Measurements from ENCODE around the gene STYXL1. TPM values are rescaled to one million over a fixed set of nuclear protein-coding genes. Genes with fewer than 3 reads are reported as not detected.

Gene STYXL1
- total and polyA plus RNA-seq, 2 experiments from 2014 or later, result 42.5 to 54.7 TPM

DNA sequence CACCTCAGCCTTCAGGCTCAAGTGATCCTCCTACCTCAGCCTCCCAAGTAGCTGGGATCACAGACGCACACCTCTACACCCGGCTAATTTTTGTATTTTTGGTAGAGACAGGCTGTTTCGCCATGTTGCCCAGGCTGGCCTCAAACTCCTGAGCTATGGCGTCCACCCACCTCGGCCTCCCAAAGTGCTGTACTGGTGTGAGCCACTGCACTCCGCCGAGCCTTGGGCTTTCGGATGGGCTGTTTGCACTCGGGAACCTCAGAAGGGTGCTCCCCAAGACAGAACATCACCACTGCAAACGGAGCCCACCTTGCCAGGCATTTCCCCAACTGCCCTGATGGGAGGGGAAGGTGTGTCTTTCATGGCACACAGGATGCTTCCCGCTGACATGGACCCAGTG, 80.7 kb downstream of the STYXL1 start:
- WGBS, 2 experiments (ENCODE audit: low coverage in 1 of 2, low lambda C conversion rate in 2 of 2, missing lambda C conversion rate in 2 of 2), result 65 to 69% methylated on average over 11 of the region's 11 CpGs
- Histone ChIP-seq H3K9ac (peak overlapping the region; percentile 59; the same call in 1 of the 2 replicates), H2AFZ (peak overlapping the region; percentile 36; the same call in 1 of the 2 replicates), H3K27ac (no peak overlapping the region), H3K27me3 (replicated peaks; ENCODE audit: insufficient read depth) (no peaks in the 10 kb centered on the region), H3K36me3 (ENCODE audit: low read depth) (no peaks in the 10 kb centered on the region), H3K79me2 (ENCODE audit: insufficient read depth) (0 out of 2 replicates have a peak, but pooled peaks cover 4% of the 10 kb centered on the region), H3K9me3 (ENCODE audit: low read depth) (no peaks in the 10 kb centered on the region), H3F3A (ENCODE audit: insufficient read depth) (peaks cover 15% of the 10 kb centered on the region; the same call in 1 of the 2 replicates), H3K9me2 (ENCODE audit: insufficient read depth) (no peaks in the 10 kb centered on the region), H4K20me1 (ENCODE audit: insufficient read depth) (no peaks in the 10 kb centered on the region), H3K4me1 (ENCODE audit: insufficient read depth) (peaks cover 22% of the 10 kb centered on the region), H3K4me2 (ENCODE audit: unreplicated experiment) (peak overlapping the region; percentile 51), H3K4me3 (no peak overlapping the region)
- no peak for DNase-seq
- in situ Hi-C loops (cut with MboI), result no loop called here
- TF ChIP-seq EZH2phosphoT487 (IDR thresholded peaks at IDR 0.05; ENCODE audit: insufficient read depth, low read depth), result no peak
- TF ChIP-seq EZH2 (IDR thresholded peaks at IDR 0.05; ENCODE audit: insufficient read depth, poor library complexity, severe bottlenecking), result no peak

DNA sequence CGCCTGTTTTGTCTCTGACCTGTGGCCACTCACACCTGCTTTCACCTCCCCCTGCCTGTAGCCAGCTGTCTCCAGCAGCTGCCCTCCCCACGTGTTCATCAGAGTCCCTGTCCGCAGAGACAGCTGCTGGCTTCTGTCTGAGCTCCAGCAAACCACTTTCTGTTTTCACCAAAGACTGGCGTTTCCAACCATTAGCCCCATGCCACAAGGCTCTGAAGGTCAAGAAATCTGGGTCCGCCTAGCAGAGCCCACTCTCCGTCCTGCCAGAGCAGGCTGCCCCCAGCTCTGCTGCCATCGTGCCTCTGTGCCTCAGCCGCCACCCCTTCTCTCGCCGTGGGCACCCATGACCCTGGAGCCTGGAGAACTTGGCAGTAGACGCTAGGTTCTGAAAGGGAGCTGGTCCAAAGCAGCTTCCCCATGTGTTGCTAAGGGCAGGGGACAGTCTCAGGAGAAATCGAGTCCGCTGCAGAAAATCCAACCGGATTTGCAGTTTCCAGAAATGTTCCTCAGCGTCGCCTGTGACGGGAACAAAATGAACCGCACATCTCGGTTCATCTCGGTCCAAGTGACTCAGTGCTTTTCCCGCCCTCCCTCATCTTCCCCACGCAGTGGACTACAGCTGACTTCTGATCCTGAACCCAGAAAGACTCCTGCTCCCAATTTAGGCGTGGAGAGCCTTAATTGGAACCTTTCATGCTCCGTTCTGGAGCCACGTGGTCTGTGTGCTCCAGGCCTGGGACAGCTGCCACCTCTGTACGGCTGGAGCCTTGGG, 81.4 kb downstream of the STYXL1 start:
- Histone ChIP-seq H3K4me1 (ENCODE audit: insufficient read depth) (peaks cover 24% of the 10 kb centered on the region), H3K4me3 (peak overlapping the region; percentile 24; the same call in 1 of the 2 replicates), H3K79me2 (ENCODE audit: insufficient read depth) (0 out of 2 replicates have a peak, but pooled peaks cover 4% of the 10 kb centered on the region), H3K27ac (peak overlapping the region; percentile 45), H3K4me2 (ENCODE audit: unreplicated experiment) (peak overlapping the region; percentile 51), H4K20me1 (ENCODE audit: insufficient read depth) (no peaks in the 10 kb centered on the region), H3F3A (ENCODE audit: insufficient read depth) (peaks cover 18% of the 10 kb centered on the region; the same call in 1 of the 2 replicates), H3K36me3 (ENCODE audit: low read depth) (no peaks in the 10 kb centered on the region), H3K9me3 (ENCODE audit: low read depth) (no peaks in the 10 kb centered on the region), H3K27me3 (replicated peaks; ENCODE audit: insufficient read depth) (no peaks in the 10 kb centered on the region), H3K9me2 (ENCODE audit: insufficient read depth) (no peaks in the 10 kb centered on the region), H3K9ac (peak overlapping the region; percentile 59), H2AFZ (peak overlapping the region; percentile 36)
- TF ChIP-seq EZH2phosphoT487 (IDR thresholded peaks at IDR 0.05; ENCODE audit: insufficient read depth, low read depth), result no peak
- TF ChIP-seq EZH2 (IDR thresholded peaks at IDR 0.05; ENCODE audit: insufficient read depth, poor library complexity, severe bottlenecking), result no peak
- DNase-seq, result peak; percentile 80
- in situ Hi-C loops (cut with MboI), result no loop called here
- 11 to 15% methylated on average over 26 of the region's 26 CpGs for WGBS, 2 experiments (ENCODE audit: low coverage in 1 of 2, low lambda C conversion rate in 2 of 2, missing lambda C conversion rate in 2 of 2)

GRCh38 chr7:75965617-75966016, 82.2 kb downstream of the STYXL1 start:
- no peak overlapping the region for H3K9ac ChIP-seq
- H3K9me2 ChIP-seq (ENCODE audit: insufficient read depth), result no peaks in the 10 kb centered on the region
- peaks cover 24% of the 10 kb centered on the region for H3K4me1 ChIP-seq (ENCODE audit: insufficient read depth)
- 0 out of 2 replicates have a peak, but pooled peaks cover 4% of the 10 kb centered on the region for H3K79me2 ChIP-seq (ENCODE audit: insufficient read depth)
- H3K4me2 ChIP-seq (ENCODE audit: unreplicated experiment), result no peak overlapping the region
- peaks cover 18% of the 10 kb centered on the region; the same call in 1 of the 2 replicates for H3F3A ChIP-seq (ENCODE audit: insufficient read depth)
- H3K9me3 ChIP-seq (ENCODE audit: low read depth), result no peaks in the 10 kb centered on the region
- DNase-seq, result no peak
- H2AFZ ChIP-seq, result no peak overlapping the region
- TF ChIP-seq EZH2phosphoT487 (IDR thresholded peaks at IDR 0.05; ENCODE audit: insufficient read depth, low read depth), result no peak
- TF ChIP-seq EZH2 (IDR thresholded peaks at IDR 0.05; ENCODE audit: insufficient read depth, poor library complexity, severe bottlenecking), result no peak
- WGBS, 2 experiments (ENCODE audit: low coverage in 1 of 2, low lambda C conversion rate in 2 of 2, missing lambda C conversion rate in 2 of 2), result 89% methylated on average over 13 of the region's 13 CpGs
- in situ Hi-C loops (cut with MboI), result no loop called here
- no peak overlapping the region for H3K4me3 ChIP-seq
- H3K36me3 ChIP-seq (ENCODE audit: low read depth), result no peaks in the 10 kb centered on the region
- H3K27ac ChIP-seq, result no peak overlapping the region
- no peaks in the 10 kb centered on the region for H3K27me3 ChIP-seq (replicated peaks; ENCODE audit: insufficient read depth)
- no peaks in the 10 kb centered on the region for H4K20me1 ChIP-seq (ENCODE audit: insufficient read depth)

DNA sequence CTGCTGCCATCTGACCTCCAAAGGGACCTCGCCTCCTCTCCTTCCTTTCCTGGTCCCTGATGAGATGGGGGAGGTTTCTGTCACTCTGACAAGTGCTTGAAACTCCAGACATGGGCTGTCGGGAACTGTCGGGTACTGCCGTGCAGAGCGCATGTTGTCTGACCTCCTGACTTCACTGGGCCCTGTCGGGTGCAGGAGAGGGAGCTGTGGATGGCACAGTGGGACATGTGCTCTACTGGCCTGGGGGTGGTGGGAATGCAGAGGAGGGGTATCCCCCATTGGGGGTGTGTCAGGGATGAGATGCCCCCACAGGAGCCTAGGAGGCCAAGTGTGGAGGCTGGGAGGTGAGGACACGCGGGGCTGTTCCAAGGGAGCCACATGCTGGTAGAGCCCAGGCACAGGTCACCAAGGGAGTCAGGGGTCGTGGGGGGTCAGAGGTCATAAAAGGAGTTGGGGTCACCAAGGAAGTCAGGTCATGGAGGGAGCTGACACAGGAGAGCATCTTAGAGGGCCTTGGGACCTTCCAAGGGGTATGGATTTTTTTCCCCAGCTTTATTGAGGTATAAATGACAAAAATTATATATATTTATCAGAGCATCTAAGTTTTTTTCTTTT, 84.3 kb downstream of the STYXL1 start:
- no peaks in the 10 kb centered on the region for H4K20me1 ChIP-seq (ENCODE audit: insufficient read depth)
- no peaks in the 10 kb centered on the region for H3K9me2 ChIP-seq (ENCODE audit: insufficient read depth)
- H3K4me3 ChIP-seq, result no peak overlapping the region
- DNase-seq, result no peak
- H3K27me3 ChIP-seq (replicated peaks; ENCODE audit: insufficient read depth), result no peaks in the 10 kb centered on the region
- H3K27ac ChIP-seq, result peak overlapping the region; percentile 94
- 0 out of 2 replicates have a peak, but pooled peaks cover 4% of the 10 kb centered on the region for H3K79me2 ChIP-seq (ENCODE audit: insufficient read depth)
- 0 out of 2 replicates have a peak overlapping the region, but pooled peaks have one; percentile 43 for H2AFZ ChIP-seq
- peak overlapping the region; percentile 70 for H3K4me2 ChIP-seq (ENCODE audit: unreplicated experiment)
- TF ChIP-seq EZH2phosphoT487 (IDR thresholded peaks at IDR 0.05; ENCODE audit: insufficient read depth, low read depth) (no peak), EZH2 (IDR thresholded peaks at IDR 0.05; ENCODE audit: insufficient read depth, poor library complexity, severe bottlenecking) (no peak)
- peaks cover 18% of the 10 kb centered on the region; the same call in 1 of the 2 replicates for H3F3A ChIP-seq (ENCODE audit: insufficient read depth)
- H3K9me3 ChIP-seq (ENCODE audit: low read depth), result no peaks in the 10 kb centered on the region
- in situ Hi-C loops (cut with MboI), result no loop called here
- WGBS, 2 experiments (ENCODE audit: low coverage in 1 of 2, low lambda C conversion rate in 2 of 2, missing lambda C conversion rate in 2 of 2), result 52 to 67% methylated on average over 7 to 9 of the region's 9 CpGs
- peaks cover 24% of the 10 kb centered on the region for H3K4me1 ChIP-seq (ENCODE audit: insufficient read depth)
- peak overlapping the region; percentile 73 for H3K9ac ChIP-seq
- H3K36me3 ChIP-seq (ENCODE audit: low read depth), result no peaks in the 10 kb centered on the region

Data from GM23248 (cell line).